Measurements from ENCODE around the gene TRPM6.

DNA sequence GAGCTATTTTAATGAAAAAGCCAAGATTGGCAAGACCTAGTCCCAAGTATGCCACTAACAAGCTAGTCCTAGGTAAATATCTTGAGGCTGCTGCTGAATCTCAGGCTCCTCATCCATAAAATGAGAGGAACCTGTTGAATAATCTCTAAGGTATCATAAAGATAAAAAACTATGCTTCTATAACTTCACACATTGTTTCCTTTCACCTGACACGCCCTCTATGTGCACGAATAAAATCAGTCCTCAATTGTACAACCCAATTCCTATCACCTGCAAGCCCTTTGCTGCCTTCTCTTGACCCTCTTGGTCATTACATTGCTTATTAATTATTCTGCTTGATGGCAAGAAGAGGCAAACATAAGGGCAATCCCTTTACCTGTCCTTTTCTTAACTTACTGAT lies 69.9 kb downstream of the TRPM6 start:
- TF ChIP-seq, protein P1, sequence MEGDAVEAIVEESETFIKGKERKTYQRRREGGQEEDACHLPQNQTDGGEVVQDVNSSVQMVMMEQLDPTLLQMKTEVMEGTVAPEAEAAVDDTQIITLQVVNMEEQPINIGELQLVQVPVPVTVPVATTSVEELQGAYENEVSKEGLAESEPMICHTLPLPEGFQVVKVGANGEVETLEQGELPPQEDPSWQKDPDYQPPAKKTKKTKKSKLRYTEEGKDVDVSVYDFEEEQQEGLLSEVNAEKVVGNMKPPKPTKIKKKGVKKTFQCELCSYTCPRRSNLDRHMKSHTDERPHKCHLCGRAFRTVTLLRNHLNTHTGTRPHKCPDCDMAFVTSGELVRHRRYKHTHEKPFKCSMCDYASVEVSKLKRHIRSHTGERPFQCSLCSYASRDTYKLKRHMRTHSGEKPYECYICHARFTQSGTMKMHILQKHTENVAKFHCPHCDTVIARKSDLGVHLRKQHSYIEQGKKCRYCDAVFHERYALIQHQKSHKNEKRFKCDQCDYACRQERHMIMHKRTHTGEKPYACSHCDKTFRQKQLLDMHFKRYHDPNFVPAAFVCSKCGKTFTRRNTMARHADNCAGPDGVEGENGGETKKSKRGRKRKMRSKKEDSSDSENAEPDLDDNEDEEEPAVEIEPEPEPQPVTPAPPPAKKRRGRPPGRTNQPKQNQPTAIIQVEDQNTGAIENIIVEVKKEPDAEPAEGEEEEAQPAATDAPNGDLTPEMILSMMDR (IDR thresholded peaks at IDR 0.05) = no peak
- TF ChIP-seq POLR2A (IDR thresholded peaks at IDR 0.05) = no peak
